Fibroblast of pulmonary artery (primary cell): ENCODE measurements around the gene SLC11A2.

Experiments used
- DNase-seq: peaks from one replicate; pipeline ENCODE4 v3.0.0-alpha.2; 2010; ENCODE audit warnings: low read depth
- H3K4me3 ChIP-seq: replicated peaks from 2 replicates; pipeline ENCODE4 v1.5.1; 2011; ENCODE audit warnings: low read depth, mild to moderate bottlenecking, control low read depth, low read length, moderate library complexity
- TF ChIP-seq, protein P1 (sequence below): IDR thresholded peaks from 2 replicates; pipeline ENCODE4 v1.5.1; 2011; ENCODE audit warnings: mild to moderate bottlenecking, control low read depth, low read length, inconsistent platforms; ENCODE audit errors: missing control alignments

The SLC11A2 gene

DNA sequence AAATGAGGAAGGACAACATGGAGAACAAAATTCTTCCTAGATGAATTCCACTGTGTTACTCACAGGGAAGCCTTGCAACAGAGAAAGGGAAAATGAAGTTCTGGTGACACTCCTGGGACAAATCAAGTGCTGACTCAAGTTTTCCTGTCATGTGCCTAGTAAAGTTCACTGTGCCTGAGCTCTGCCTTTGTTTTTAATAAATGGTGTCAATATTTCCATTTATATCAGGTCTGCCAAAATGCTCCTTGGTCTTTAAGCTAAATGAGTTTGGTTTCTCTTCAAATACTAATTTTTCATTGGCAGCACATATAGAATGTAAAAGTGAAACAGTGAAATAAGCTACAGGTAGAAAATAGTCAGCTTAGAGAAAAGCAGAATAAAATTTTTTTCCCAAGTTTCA is 40.9 kb downstream of the SLC11A2 start:
- no peak overlapping the region for H3K4me3 ChIP-seq
- DNase-seq: peak; percentile 83
- TF ChIP-seq, protein P1, sequence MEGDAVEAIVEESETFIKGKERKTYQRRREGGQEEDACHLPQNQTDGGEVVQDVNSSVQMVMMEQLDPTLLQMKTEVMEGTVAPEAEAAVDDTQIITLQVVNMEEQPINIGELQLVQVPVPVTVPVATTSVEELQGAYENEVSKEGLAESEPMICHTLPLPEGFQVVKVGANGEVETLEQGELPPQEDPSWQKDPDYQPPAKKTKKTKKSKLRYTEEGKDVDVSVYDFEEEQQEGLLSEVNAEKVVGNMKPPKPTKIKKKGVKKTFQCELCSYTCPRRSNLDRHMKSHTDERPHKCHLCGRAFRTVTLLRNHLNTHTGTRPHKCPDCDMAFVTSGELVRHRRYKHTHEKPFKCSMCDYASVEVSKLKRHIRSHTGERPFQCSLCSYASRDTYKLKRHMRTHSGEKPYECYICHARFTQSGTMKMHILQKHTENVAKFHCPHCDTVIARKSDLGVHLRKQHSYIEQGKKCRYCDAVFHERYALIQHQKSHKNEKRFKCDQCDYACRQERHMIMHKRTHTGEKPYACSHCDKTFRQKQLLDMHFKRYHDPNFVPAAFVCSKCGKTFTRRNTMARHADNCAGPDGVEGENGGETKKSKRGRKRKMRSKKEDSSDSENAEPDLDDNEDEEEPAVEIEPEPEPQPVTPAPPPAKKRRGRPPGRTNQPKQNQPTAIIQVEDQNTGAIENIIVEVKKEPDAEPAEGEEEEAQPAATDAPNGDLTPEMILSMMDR: no peak

DNA sequence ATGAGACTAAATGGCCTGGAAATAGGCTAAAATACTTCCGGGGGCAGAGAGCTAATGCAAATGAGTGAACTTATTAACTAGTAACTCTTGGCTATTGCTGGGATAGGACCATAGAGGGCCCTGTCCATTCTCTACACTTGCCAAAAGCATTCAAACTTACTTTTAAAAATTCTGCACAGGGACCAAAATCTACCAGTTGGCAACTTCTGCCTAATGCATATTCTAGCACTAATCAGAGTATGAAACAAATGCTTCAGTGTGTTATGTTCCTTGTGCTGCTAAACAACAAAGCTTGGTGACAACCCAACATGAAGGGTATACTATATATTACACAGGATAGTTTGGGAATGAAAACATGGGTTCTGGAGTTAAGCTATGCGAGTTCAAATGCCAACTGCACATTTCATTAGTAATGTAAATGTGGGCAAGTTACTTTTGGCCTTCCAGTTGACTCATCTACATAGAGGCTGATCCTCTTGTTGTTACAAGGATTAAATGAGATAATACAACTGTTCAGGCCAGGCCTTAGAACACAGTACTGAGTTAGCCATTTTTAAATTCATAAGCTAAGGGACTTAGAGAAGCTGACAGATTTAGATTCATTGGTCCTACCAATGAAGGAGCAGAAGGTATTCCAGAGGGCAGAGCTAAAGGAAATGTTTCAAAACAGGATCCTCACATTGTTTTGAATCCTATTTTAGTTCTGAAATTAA is 41.4 kb downstream of the SLC11A2 start:
- TF ChIP-seq, protein P1: no peak
- no peak overlapping the region for H3K4me3 ChIP-seq
- no peak for DNase-seq

DNA sequence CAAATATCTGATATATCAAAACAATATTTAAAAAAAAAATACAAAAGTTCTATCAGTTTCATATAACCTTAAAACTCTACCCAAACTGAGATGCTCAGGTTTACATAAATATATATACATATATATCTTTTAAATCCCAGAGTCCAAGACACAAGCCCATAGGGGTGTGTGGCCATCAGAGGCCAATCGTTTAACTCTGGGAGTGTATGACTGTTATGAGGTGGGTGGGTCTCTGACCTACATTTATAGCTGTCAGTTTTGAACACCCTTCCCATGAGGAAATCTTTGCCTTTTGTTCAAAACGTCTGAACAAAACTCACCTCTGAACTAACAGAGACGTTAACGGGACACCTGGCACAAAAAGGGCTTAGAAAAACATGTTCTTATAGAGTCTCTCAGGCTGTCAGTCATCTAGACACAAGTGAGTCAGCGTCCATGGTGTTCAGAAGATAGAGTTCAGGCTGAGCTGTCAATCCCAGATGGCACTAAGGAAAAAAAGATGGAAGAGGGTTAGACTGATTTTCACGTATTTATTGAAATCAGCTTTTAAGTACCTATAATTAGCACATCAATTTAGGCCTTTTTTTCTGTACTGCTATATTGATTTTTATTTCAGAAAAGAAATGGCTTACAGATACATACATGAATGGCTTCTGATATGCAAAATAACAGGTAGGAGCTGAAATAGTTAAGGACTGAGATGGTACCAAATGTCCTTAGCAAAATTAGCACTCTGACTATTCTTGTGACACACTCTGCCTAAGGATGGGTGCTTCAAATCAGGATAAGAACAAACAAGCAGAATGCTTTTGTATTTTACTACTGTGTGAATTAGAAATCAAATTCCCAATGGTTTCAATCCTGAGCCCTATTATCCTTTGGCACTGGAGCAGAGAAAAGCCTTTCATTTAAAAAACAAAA is 44.6 kb downstream of the SLC11A2 start:
- TF ChIP-seq, protein P1: no peak
- DNase-seq: no peak
- no peak overlapping the region for H3K4me3 ChIP-seq

DNA sequence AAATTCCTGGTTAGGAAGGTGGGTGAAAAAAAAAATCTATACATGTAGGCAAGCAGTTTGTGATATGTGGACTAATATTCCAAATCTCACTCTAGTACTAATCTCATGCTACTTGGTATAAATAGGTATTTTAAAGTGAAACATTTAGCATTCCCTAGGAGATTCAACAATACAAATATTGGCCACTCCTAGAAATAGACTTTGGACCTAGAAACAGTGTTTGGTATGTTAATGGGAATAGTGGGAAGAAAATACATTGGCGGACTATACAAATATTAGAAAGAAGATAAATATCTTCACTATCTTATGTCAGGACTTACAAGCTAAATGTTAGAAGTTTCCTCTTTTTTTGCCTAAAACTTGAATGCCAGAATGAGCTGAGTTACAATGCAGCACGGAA is 45.6 kb downstream of the SLC11A2 start:
- no peak overlapping the region for H3K4me3 ChIP-seq
- TF ChIP-seq, protein P1: no peak
- DNase-seq: no peak

DNA sequence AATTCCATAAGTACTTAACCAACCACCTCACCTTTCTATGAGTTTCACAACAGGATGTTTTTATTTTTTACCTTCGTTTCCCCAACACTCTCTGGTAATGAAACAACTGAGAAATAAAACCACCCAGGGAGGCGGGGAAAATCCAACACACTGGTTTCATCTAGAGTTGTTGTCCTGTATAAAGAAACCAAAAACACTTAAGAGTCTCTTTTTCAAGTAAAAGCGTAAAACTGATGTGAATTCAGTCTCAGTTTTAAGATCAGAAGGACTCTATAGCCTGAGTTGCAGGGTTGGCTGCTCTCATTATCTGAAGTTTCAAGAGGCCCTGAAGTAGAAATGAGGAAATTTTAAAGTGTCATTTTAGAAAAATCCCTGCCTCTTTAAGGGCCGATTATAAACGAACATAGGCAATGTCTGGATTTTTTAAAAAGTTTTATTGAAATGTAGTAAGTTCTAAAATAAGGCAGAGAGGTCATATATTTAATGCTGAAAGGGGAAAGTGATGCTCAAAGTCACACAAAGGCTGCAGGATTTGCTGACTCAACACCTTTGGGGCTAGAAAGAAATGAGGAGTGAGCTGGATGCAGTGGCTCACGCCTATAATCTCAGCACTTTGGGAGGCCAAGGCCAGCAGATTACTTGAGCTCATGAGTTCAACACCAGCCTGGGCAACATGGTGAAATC is 46.7 kb downstream of the SLC11A2 start:
- no peak overlapping the region for H3K4me3 ChIP-seq
- TF ChIP-seq, protein P1: no peak
- DNase-seq: no peak

DNA sequence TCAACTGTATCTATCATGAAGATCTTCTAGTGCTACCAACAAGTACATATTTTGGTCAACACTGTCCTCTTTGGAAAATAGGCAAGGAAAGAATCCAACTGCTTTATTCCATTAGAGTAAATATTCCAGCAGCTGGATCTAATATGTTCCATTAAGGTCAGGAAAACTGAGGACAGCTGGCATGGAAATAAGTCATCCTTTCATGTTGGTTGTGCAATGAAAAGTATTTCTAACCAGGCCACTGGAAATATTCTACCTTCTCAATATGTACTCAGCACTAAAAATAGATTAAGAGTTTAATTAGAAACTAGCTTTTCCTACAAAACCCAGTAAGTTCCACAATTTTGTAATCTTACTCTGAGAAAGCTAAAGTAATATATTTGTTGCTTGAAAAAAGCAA is 54.2 kb downstream of the SLC11A2 start:
- DNase-seq: peak; percentile 45
- TF ChIP-seq, protein P1: no peak
- no peak overlapping the region for H3K4me3 ChIP-seq
